ENCODE results near the gene NAPG. TPM values are rescaled to one million over a fixed set of nuclear protein-coding genes. Genes with fewer than 3 reads are reported as not detected.

NAPG gene
- total RNA-seq, 1 donor from 2014 or later, result 36.1 TPM

- Histone ChIP-seq H3K36me3 (ENCODE audit: control insufficient read depth, insufficient read depth, low read length) (no peaks in the 10 kb centered on the region), H3K4me3 (ENCODE audit: low read depth, low read length) (no peak overlapping the region), H3K27me3 (ENCODE audit: control insufficient read depth, insufficient read depth, low read length) (peaks cover 8% of the 10 kb centered on the region)
- DNase-seq (ENCODE audit: low read depth), result peak; percentile 47
- peak; percentile 84 for TF ChIP-seq CTCF (IDR thresholded peaks at IDR 0.05; ENCODE audit: insufficient read depth, low read length, poor library complexity, severe bottlenecking)
Observed at GRCh38 chr18:10519999-10520935, 5.6 kb upstream of the NAPG start.

- TF ChIP-seq CTCF (IDR thresholded peaks at IDR 0.05; ENCODE audit: insufficient read depth, low read length, poor library complexity, severe bottlenecking), result no peak
- Histone ChIP-seq H3K36me3 (ENCODE audit: control insufficient read depth, insufficient read depth, low read length) (no peaks in the 10 kb centered on the region), H3K4me3 (ENCODE audit: low read depth, low read length) (no peak overlapping the region), H3K27me3 (ENCODE audit: control insufficient read depth, insufficient read depth, low read length) (peaks cover 8% of the 10 kb centered on the region)
- no peak for DNase-seq (ENCODE audit: low read depth)
Observed at GRCh38 chr18:10521566-10521965, 4.3 kb upstream of the NAPG start.

- Histone ChIP-seq H3K36me3 (ENCODE audit: control insufficient read depth, insufficient read depth, low read length) (no peaks in the 10 kb centered on the region), H3K4me3 (ENCODE audit: low read depth, low read length) (no peak overlapping the region), H3K27me3 (ENCODE audit: control insufficient read depth, insufficient read depth, low read length) (peaks cover 2% of the 10 kb centered on the region)
- no peak for TF ChIP-seq CTCF (IDR thresholded peaks at IDR 0.05; ENCODE audit: insufficient read depth, low read length, poor library complexity, severe bottlenecking)
- DNase-seq (ENCODE audit: low read depth), result no peak
Observed at GRCh38 chr18:10522574-10522973, 3.3 kb upstream of the NAPG start.

- Histone ChIP-seq H3K36me3 (ENCODE audit: control insufficient read depth, insufficient read depth, low read length) (no peaks in the 10 kb centered on the region), H3K4me3 (ENCODE audit: low read depth, low read length) (no peak overlapping the region), H3K27me3 (ENCODE audit: control insufficient read depth, insufficient read depth, low read length) (peaks cover 1% of the 10 kb centered on the region)
- DNase-seq (ENCODE audit: low read depth), result no peak
- no peak for TF ChIP-seq CTCF (IDR thresholded peaks at IDR 0.05; ENCODE audit: insufficient read depth, low read length, poor library complexity, severe bottlenecking)
Observed at GRCh38 chr18:10523544-10523943, 2.3 kb upstream of the NAPG start.

- DNase-seq (ENCODE audit: low read depth), result peak; percentile 29
- Histone ChIP-seq H3K36me3 (ENCODE audit: control insufficient read depth, insufficient read depth, low read length) (no peaks in the 10 kb centered on the region), H3K27me3 (ENCODE audit: control insufficient read depth, insufficient read depth, low read length) (no peaks in the 10 kb centered on the region), H3K4me3 (ENCODE audit: low read depth, low read length) (no peak overlapping the region)
- TF ChIP-seq CTCF (IDR thresholded peaks at IDR 0.05; ENCODE audit: insufficient read depth, low read length, poor library complexity, severe bottlenecking), result no peak
Observed at GRCh38 chr18:10524507-10525370, 1.1 kb upstream of the NAPG start.

Data from kidney epithelial cell (primary cell).